ENCODE results near the gene EIF2D. TPM values are rescaled to one million over a fixed set of nuclear protein-coding genes. Genes with fewer than 3 reads are reported as not detected.

The EIF2D gene
- total RNA-seq, 1 donor from 2014 or later: 29.2 TPM

DNA sequence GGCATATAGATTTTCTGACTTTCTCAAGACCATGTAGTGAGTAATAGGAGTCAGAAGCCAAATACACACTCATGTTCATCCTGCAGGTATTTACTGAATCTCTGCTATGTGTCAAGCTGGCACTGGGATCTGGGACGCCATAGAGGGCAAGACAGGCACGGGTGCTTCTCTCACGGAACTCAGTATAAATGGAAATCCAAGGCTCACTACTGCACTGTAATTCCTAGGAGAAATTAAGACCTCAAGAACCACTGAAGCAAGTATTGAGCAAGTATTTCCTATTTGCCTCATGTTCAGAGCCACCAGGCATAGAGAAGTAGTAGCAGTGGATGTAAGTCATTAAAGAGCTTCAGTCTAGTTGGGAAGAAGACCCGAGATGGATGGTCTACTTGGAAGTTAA, 38.9 kb downstream of the EIF2D start:
- Histone ChIP-seq H3K4me1 (peaks cover 23% of the 10 kb centered on the region), H3K27ac (replicated peaks) (no peak overlapping the region)
- intact Hi-C loops (cut with micrococcal nuclease): no loop called here

DNA sequence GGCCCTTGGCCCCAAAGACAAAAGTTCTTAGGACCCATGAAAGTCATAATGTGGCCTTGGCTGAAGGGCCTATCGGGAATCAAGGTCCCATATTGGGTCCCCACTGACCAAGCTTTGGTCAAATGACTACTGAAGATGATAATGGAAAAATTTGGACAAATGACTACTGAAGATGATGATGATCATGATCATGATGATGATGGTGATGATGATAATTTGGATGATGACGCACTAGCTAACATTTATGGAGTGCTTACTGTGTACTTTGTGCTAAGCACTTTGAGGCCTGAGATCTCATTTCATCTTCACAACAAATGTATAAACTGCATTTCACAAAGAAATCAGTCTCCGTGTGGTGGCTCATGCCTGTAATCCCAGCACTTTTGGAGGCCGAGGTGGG, 39.4 kb downstream of the EIF2D start:
- Histone ChIP-seq H3K4me1 (peaks cover 23% of the 10 kb centered on the region), H3K27ac (replicated peaks) (no peak overlapping the region), H3K36me3 (no peaks in the 10 kb centered on the region), H3K27me3 (ENCODE audit: low read depth) (no peaks in the 10 kb centered on the region), H3K4me3 (no peak overlapping the region), H3K9me3 (replicated peaks) (no peaks in the 10 kb centered on the region)
- DNase-seq: no peak
- intact Hi-C loops (cut with micrococcal nuclease): no loop called here
- TF ChIP-seq, protein P1, sequence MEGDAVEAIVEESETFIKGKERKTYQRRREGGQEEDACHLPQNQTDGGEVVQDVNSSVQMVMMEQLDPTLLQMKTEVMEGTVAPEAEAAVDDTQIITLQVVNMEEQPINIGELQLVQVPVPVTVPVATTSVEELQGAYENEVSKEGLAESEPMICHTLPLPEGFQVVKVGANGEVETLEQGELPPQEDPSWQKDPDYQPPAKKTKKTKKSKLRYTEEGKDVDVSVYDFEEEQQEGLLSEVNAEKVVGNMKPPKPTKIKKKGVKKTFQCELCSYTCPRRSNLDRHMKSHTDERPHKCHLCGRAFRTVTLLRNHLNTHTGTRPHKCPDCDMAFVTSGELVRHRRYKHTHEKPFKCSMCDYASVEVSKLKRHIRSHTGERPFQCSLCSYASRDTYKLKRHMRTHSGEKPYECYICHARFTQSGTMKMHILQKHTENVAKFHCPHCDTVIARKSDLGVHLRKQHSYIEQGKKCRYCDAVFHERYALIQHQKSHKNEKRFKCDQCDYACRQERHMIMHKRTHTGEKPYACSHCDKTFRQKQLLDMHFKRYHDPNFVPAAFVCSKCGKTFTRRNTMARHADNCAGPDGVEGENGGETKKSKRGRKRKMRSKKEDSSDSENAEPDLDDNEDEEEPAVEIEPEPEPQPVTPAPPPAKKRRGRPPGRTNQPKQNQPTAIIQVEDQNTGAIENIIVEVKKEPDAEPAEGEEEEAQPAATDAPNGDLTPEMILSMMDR (IDR thresholded peaks at IDR 0.05; ENCODE audit: borderline replicate concordance): no peak

More for the DNA sequence above, 38.9 kb downstream of the EIF2D start:
- no peak for DNase-seq
- no peaks in the 10 kb centered on the region for H3K9me3 ChIP-seq (replicated peaks)
- no peak overlapping the region for H3K4me3 ChIP-seq
- no peaks in the 10 kb centered on the region for H3K36me3 ChIP-seq
- TF ChIP-seq, protein P1 (IDR thresholded peaks at IDR 0.05; ENCODE audit: borderline replicate concordance): no peak
- H3K27me3 ChIP-seq (ENCODE audit: low read depth): no peaks in the 10 kb centered on the region

DNA sequence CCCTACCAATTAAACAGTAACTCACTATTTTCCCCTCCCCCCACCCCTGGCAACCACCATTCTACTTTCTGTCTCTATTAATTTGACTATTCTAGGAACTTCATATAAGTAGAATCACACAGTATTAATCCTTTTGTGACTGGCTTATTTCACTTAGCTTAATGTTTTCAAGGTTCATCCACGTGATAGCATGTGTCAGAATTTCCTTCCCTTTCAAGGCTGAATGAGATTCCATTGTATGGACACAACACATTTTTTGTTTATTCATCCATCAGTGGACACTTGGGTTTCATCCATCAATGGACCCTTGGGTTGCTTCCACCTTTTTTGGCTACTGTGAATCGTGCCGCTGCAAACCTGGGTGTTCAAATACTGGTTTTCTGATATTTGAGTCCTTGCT, 41.7 kb downstream of the EIF2D start:
- no peak for DNase-seq
- TF ChIP-seq, protein P1 (IDR thresholded peaks at IDR 0.05; ENCODE audit: borderline replicate concordance): no peak
- no peaks in the 10 kb centered on the region for H3K27me3 ChIP-seq (ENCODE audit: low read depth)
- no peak overlapping the region for H3K27ac ChIP-seq (replicated peaks)
- H3K9me3 ChIP-seq (replicated peaks): no peaks in the 10 kb centered on the region
- intact Hi-C loops (cut with micrococcal nuclease): no loop called here
- H3K4me3 ChIP-seq: no peak overlapping the region
- H3K4me1 ChIP-seq: peaks cover 12% of the 10 kb centered on the region
- H3K36me3 ChIP-seq: no peaks in the 10 kb centered on the region

DNA sequence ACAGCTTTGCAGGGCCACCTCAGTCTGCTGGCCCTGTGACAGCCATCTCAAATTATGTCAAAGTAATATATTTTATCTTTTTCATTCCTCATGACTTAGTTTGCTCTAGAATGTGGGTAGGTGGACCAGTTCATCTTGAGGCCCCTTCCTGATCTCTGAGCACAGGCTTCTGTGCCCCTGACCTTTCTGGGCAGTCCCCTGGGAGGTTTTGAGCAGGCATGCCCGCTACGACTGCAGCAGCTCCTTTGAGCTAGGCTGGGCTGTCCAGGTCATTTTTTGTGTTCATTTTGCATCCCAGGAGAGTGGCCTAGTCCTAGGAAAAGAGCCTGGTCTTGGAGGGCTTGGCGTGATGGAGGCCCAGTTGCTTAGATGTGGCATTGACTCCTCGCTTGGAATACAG, 42.7 kb downstream of the EIF2D start:
- no peak for DNase-seq
- H3K27ac ChIP-seq (replicated peaks): no peak overlapping the region
- H3K27me3 ChIP-seq (ENCODE audit: low read depth): no peaks in the 10 kb centered on the region
- H3K4me3 ChIP-seq: no peak overlapping the region
- peaks cover 2% of the 10 kb centered on the region for H3K4me1 ChIP-seq
- H3K36me3 ChIP-seq: no peaks in the 10 kb centered on the region
- intact Hi-C loops (cut with micrococcal nuclease): no loop called here
- TF ChIP-seq, protein P1 (IDR thresholded peaks at IDR 0.05; ENCODE audit: borderline replicate concordance): no peak
- H3K9me3 ChIP-seq (replicated peaks): no peaks in the 10 kb centered on the region

DNA sequence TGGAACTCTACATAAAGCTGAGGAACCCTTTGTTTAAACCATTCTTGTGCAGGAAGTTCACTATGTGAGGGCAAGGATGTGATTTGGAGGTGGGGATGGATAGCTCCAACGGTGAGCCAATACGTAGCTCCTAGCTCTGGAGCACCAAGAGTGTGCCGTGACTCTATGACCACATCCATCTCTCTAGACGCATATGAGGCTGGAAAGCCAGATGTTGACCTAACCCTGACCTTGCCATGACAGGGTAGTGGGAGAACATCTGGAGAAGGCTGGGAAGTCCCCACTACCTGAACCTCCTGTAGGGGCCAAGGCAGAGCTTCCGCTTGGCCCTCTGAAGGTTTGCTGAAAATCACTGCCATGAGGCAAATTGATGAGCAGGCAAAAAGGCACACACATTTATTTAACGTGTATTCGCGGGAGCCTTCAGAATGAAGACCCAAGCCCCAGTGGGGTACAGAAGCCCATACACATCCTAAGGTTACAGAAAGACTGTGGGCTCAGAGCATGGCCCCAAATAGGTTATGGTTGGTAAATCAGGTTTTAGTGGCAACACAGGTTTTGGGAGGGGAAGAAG, 43.4 kb downstream of the EIF2D start:
- Histone ChIP-seq H3K4me3 (no peak overlapping the region), H3K27ac (replicated peaks) (no peak overlapping the region), H3K4me1 (no peaks in the 10 kb centered on the region), H3K27me3 (ENCODE audit: low read depth) (no peaks in the 10 kb centered on the region), H3K36me3 (no peaks in the 10 kb centered on the region), H3K9me3 (replicated peaks) (no peaks in the 10 kb centered on the region)
- DNase-seq: no peak
- TF ChIP-seq, protein P1 (IDR thresholded peaks at IDR 0.05; ENCODE audit: borderline replicate concordance): no peak
- intact Hi-C loops (cut with micrococcal nuclease): no loop called here

Data from left ventricle myocardium inferior (tissue), 1 donor.